Coronary artery (tissue), 2 donors: ENCODE results near the gene IFT80.

Experiments used
- DNase-seq: peaks from one replicate; pipeline ENCODE4 v3.0.0-alpha.2; 2017; ENCODE audit warnings: low spot score
- H3K27ac ChIP-seq, 2 donors: fragments of 200-600 bp; sonication (generic); one replicate each; pipeline ENCODE4 v1.5.1; 2016 to 2019
- H3K4me3 ChIP-seq: fragments of 200-600 bp; sonication (generic); 2 replicates; pipeline ENCODE4 v1.5.1; 2016; ENCODE audit warnings: mild to moderate bottlenecking, moderate library complexity
- TF ChIP-seq, protein P1 (sequence below): fragments of 200-600 bp; sonication (generic); IDR thresholded peaks from one replicate; pipeline ENCODE4 v1.5.1; 2019; ENCODE audit warnings: antibody characterized with exemption

Gene IFT80

DNA sequence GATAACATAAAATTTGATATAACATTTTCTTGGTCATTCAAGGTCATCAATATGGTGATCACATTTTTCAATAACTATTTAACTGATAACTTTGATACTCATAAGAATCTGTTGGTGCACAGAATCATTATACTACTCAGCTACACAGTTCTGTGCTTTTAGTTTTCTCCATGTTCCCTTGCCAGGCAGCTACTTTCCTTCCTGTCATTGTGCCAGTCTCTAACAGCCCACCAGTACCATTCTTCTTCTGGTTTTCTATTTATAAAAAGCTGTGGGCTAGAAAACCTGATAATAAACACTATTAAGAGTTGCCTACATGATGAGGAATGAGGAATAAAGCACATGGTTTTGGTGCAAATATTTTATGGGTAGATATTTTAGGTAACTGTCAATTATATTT lies 96.2 kb downstream of the IFT80 start:
- H3K4me3 ChIP-seq = no peak overlapping the region
- no peak for DNase-seq
- no peak overlapping the region for H3K27ac ChIP-seq
- TF ChIP-seq, protein P1, sequence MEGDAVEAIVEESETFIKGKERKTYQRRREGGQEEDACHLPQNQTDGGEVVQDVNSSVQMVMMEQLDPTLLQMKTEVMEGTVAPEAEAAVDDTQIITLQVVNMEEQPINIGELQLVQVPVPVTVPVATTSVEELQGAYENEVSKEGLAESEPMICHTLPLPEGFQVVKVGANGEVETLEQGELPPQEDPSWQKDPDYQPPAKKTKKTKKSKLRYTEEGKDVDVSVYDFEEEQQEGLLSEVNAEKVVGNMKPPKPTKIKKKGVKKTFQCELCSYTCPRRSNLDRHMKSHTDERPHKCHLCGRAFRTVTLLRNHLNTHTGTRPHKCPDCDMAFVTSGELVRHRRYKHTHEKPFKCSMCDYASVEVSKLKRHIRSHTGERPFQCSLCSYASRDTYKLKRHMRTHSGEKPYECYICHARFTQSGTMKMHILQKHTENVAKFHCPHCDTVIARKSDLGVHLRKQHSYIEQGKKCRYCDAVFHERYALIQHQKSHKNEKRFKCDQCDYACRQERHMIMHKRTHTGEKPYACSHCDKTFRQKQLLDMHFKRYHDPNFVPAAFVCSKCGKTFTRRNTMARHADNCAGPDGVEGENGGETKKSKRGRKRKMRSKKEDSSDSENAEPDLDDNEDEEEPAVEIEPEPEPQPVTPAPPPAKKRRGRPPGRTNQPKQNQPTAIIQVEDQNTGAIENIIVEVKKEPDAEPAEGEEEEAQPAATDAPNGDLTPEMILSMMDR = no peak

DNA sequence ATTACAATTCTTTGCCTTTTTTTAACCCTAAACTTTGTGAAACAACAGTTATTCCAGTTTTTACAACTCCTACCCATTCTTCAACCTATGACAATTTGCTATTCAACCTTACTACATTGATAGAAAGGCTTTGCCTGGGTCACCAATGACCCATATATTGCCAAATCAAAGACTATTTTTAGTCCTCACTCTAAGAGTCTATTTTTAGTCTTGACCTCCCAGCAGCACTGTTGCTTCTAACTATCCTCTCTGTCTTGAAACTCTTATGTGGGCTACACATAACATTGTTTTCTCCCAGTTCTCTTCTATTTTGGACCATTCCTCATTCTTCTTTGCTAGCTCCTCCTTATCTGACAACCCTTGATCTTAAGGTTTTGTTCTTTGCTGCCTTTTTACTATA lies 102.4 kb downstream of the IFT80 start:
- DNase-seq = no peak
- H3K27ac ChIP-seq = no peak overlapping the region
- no peak overlapping the region for H3K4me3 ChIP-seq
- TF ChIP-seq, protein P1 = no peak

DNA sequence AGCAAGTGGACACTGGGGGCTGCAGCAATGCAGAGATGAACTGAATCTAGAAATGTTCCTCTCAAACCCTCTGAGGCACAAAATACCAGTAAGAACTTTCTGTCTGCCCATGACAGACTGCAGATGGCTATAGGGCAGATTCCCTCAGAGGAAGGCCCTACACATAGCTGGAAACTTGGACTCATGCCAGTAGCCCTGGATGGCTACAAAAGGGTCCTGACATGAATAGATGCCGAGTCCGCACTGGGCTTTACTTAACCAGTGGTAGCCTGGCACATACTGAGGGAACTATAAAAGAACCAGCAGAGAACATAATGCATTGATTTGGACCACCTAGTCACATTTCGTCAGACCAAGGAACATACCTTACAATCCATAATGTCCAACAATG lies 107.1 kb downstream of the IFT80 start:
- no peak for DNase-seq
- TF ChIP-seq, protein P1 = no peak
- no peak overlapping the region for H3K4me3 ChIP-seq
- H3K27ac ChIP-seq = no peak overlapping the region

DNA sequence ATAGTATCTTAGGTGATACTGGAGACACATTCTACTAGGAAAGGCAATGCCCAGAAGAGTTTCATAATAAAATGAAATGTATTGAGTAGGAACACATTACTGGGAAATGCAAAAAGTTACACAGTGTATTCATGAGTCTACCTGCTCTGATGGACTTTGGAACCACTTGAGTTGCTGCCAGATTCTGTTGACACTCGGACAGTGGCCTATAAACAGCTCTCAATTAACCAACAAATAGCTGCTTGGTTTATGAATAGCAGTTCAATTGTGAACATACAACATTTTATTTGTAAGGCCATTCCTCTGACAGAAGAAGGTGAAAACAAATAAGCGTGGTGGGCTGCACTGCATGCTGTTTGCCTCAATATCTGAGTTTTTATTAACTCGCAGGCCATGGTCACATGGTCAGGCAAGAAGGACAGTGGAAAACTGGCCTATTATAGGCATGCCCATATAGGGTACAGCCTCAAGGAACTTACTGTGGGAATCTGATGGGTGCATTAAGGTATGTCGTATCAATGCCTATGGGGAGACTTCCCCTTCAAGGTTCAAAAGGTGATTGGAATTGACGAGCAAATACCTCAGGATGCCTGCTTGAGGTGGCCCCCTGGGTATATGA lies 107.6 kb downstream of the IFT80 start:
- no peak overlapping the region for H3K4me3 ChIP-seq
- DNase-seq = no peak
- no peak overlapping the region for H3K27ac ChIP-seq
- TF ChIP-seq, protein P1 = no peak

DNA sequence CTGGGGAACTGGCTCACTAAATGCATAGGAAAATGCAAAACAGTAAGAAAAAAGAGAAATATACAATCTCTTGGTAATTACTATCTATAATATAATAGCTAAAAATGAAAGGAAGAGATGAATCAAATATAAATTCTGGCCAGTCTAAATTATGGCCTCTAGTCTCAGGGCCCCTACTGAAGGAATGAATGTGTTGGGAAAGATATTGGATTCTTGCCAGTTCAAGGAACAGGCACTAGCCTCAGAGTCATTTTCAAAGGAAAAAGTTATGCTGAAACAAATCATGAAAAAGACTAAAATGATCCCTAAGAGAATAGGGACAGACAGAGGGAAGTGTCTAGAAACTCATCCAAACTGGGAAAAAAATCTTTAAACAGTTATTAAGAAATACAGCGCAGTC lies 111.4 kb downstream of the IFT80 start:
- TF ChIP-seq, protein P1 = no peak
- Histone ChIP-seq H3K4me3 (no peak overlapping the region), H3K27ac (no peak overlapping the region)
- no peak for DNase-seq

DNA sequence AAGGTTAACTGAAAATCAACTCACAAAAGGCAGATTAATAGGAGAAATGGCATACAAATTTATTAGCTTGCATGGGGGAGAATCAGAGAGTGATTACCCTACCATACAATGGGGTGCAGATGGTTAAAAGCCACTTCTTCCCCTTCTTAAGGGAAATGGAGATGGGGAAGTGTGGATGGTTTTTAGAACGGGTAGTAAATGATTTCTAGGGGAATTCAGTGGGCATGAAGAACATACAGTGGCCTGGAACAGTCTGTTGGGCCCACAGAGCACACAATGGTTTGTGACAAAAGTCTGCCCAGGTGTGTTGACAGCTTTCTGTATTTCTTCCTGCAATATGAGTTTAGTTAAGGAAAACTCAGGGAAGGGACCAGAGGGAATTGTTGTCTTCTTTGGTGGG lies 112.8 kb downstream of the IFT80 start:
- TF ChIP-seq, protein P1 = no peak

DNA sequence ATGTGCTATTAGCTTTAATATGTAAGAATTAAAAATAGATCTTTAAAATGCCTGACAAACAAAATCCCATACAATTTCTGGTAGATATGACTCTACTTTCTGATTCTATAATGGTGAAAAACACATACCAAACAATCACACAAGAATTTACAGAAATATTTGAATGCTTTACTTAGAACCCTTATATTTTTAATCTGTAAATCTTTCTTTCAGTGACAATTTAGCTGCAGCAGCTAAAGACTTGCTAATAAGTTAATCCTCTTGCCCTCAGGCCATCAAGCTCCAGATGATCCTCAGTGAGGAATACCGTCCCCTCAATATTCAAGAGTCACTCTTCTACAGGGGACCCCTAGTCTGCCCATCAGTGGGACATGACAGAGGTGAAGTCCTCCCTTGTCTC lies 118.2 kb downstream of the IFT80 start:
- TF ChIP-seq, protein P1 = no peak
- no peak overlapping the region for H3K27ac ChIP-seq
- DNase-seq = no peak
- no peak overlapping the region for H3K4me3 ChIP-seq

More for the DNA sequence above, 112.8 kb downstream of the IFT80 start:
- DNase-seq = no peak
- Histone ChIP-seq H3K4me3 (no peak overlapping the region), H3K27ac (no peak overlapping the region)
